NCI-H510A treated with DMSO at 0.1 percent for 48 hours (cell line): Measurements from ENCODE around the gene CSF3.
"Not testable (repeated sequence)": the region's sequence is repeated elsewhere in the genome, so short reads cannot be mapped to it uniquely, and the experiment has no call there.

Experiments used
- DNase-seq: peaks from one replicate; lab custom pipeline; 2025; lab: John Stamatoyannopoulos, UW

The CSF3 gene

GRCh38 chr17:39997543-39997942 is 17.7 kb upstream of the CSF3 start:
- DNase-seq = no peak

GRCh38 chr17:39999067-39999466 is 16.2 kb upstream of the CSF3 start:
- DNase-seq = no peak

GRCh38 chr17:40000161-40000560 is 15.1 kb upstream of the CSF3 start:
- no peak for DNase-seq

GRCh38 chr17:40001335-40001734 is 13.9 kb upstream of the CSF3 start:
- DNase-seq = not testable (repeated sequence)

- no peak for DNase-seq
Observed at GRCh38 chr17:40004072-40004471, 11.2 kb upstream of the CSF3 start.

GRCh38 chr17:40004712-40005111 is 10.5 kb upstream of the CSF3 start:
- DNase-seq = no peak

GRCh38 chr17:40005520-40005919 is 9.7 kb upstream of the CSF3 start:
- no peak for DNase-seq

- DNase-seq = not testable (repeated sequence)
Observed at GRCh38 chr17:40010946-40011500, 4.2 kb upstream of the CSF3 start.

GRCh38 chr17:40012017-40012647 is 3.1 kb upstream of the CSF3 start:
- not testable (repeated sequence) for DNase-seq

- DNase-seq = no peak
Observed at GRCh38 chr17:40014375-40014980, 762 bp upstream of the CSF3 start.

GRCh38 chr17:40015998-40016985 is 1.1 kb downstream of the CSF3 start:
- DNase-seq = no peak

- no peak for DNase-seq
Observed at GRCh38 chr17:40017422-40018080, 2.3 kb downstream of the CSF3 start.

- no peak for DNase-seq
Observed at GRCh38 chr17:40018211-40019121, 3.2 kb downstream of the CSF3 start.

GRCh38 chr17:40019140-40019991 is 4.1 kb downstream of the CSF3 start:
- DNase-seq = no peak

GRCh38 chr17:40020146-40020545 is 4.9 kb downstream of the CSF3 start:
- DNase-seq = no peak

GRCh38 chr17:40021451-40021971 is 6.3 kb downstream of the CSF3 start:
- DNase-seq = no peak

GRCh38 chr17:40022497-40022896 is 7.3 kb downstream of the CSF3 start:
- DNase-seq = no peak

- peak; percentile 43 for DNase-seq
Observed at GRCh38 chr17:40022961-40023541, 7.8 kb downstream of the CSF3 start.

GRCh38 chr17:40023590-40024292 is 8.5 kb downstream of the CSF3 start:
- DNase-seq = no peak
